HCT116 (cell line): ENCODE results near the gene TNIK. TPM values are rescaled to one million over a fixed set of nuclear protein-coding genes. Genes with fewer than 3 reads are reported as not detected.

Experiments used
- ATAC-seq: fragments of 200-7000 bp; cut with Tn5 transposase; 2 replicates; pipeline ENCODE4 v1.9.1; 2020; ENCODE audit warnings: mild to moderate bottlenecking, moderate library complexity
- BruUV-seq: library from RNA; stranded (reverse); fragments of 400-500 nt; replicated peaks from 2 replicates; lab custom pipeline; 2021; lab: Mats Ljungman, UMichigan
- CTCF ChIA-PET: fragments of 300-600 bp; sonication (Branson Sonifier 250); formaldehyde crosslinking; loops from one replicate; lab custom pipeline; 2021; ENCODE audit warnings: antibody characterized with exemption; lab: Charles Lee
- POLR2A ChIA-PET: fragments of 300-600, 350-600 bp; sonication (Branson Sonifier 250); formaldehyde crosslinking; loops from one replicate; lab custom pipeline; 2021; ENCODE audit warnings: antibody characterized with exemption; lab: Charles Lee
- RAD21 ChIA-PET, 2 experiments: fragments of 300-600 bp; sonication (Branson Sonifier 250); formaldehyde crosslinking; loops; one replicate each; lab custom pipeline; 2023; ENCODE audit warnings: low total read pairs in 2 of 2; ENCODE audit not compliant: uncharacterized antibody in 2 of 2, unreplicated experiment in 2 of 2, low non-redundant PET in 1 of 2; lab: Charles Lee
- DNase-seq: peaks from one replicate; pipeline ENCODE4 v3.0.0-alpha.2; 2010; ENCODE audit warnings: low read depth, low spot score
- H2AFZ ChIP-seq: fragments of 200-600 bp; shearing (Covaris generic), sonication (generic); 2 replicates; pipeline ENCODE4 v1.6.1; 2017; ENCODE audit warnings: low read depth, mixed run types, mixed read lengths, antibody characterized with exemption, low read length; ENCODE audit not compliant: poor library complexity, severe bottlenecking
- H3K27ac ChIP-seq: 2 replicates; pipeline ENCODE4 v1.5.1; 2012; ENCODE audit warnings: low read depth, low read length
- H3K27me3 ChIP-seq: fragments of 200-600 bp; sonication (generic); 2 replicates; pipeline ENCODE4 v1.6.1; 2016; ENCODE audit warnings: mixed run types, low read length, mixed read lengths; ENCODE audit not compliant: insufficient read depth
- H3K36me3 ChIP-seq, 2 experiments: fragments of 200-500 bp in 1 of 2; fragments of 200-600 bp in 1 of 2; sonication (Bioruptor generic) in 1 of 2; sonication (generic) in 1 of 2; 2 replicates each; pipeline versions ENCODE4 v1.5.1 to v1.6.1; 2014 to 2016; ENCODE audit warnings: low read length in 2 of 2, inconsistent platforms in 1 of 2, mixed read lengths in 1 of 2, mixed run types in 1 of 2; ENCODE audit not compliant: insufficient read depth in 2 of 2, control insufficient read depth in 1 of 2
- H3K4me1 ChIP-seq, 2 experiments: fragments of 200-600 bp in 1 of 2; sonication (generic) in 1 of 2; 2 replicates each; pipeline versions ENCODE4 v1.5.1 to v1.6.1; 2012 to 2017; ENCODE audit warnings: low read length in 2 of 2, inconsistent platforms in 1 of 2, mild to moderate bottlenecking in 1 of 2, mixed read lengths in 1 of 2, mixed run types in 1 of 2, moderate library complexity in 1 of 2; ENCODE audit not compliant: insufficient read depth in 2 of 2, control insufficient read depth in 1 of 2
- H3K4me2 ChIP-seq: fragments of 200-600 bp; sonication (generic); 2 replicates; pipeline ENCODE4 v1.6.1; 2017; ENCODE audit warnings: mixed run types, low read length, mixed read lengths
- H3K4me3 ChIP-seq, 2 experiments: fragments of 200-600 bp in 1 of 2; sonication (generic) in 1 of 2; replicated peaks in 1 of 2; 2 replicates each; pipeline ENCODE4 v1.5.1; 2011 to 2016; ENCODE audit warnings: low read length in 2 of 2, control low read depth in 1 of 2, low read depth in 1 of 2, mild to moderate bottlenecking in 1 of 2, mixed read lengths in 1 of 2, mixed run types in 1 of 2
- H3K79me2 ChIP-seq: fragments of 200-600 bp; sonication (generic); 2 replicates; pipeline ENCODE4 v1.6.1; 2017; ENCODE audit warnings: mild to moderate bottlenecking, mixed run types, low read length, moderate library complexity, mixed read lengths; ENCODE audit not compliant: insufficient read depth
- H3K9ac ChIP-seq: fragments of 200-600 bp; sonication (generic); 2 replicates; pipeline ENCODE4 v1.6.1; 2016; ENCODE audit warnings: low read length, mixed read lengths
- H3K9me2 ChIP-seq: fragments of 200-600 bp; sonication (generic), shearing (Covaris generic); 2 replicates; pipeline ENCODE4 v1.6.1; 2017; ENCODE audit warnings: mixed run types, mild to moderate bottlenecking, moderate library complexity; ENCODE audit not compliant: insufficient read depth
- H3K9me3 ChIP-seq, 2 experiments: fragments of 200-500 bp in 1 of 2; fragments of 200-600 bp in 1 of 2; sonication (Bioruptor generic) in 1 of 2; sonication (generic) in 1 of 2; 2 replicates each; pipeline ENCODE4 v1.6.1; 2014 to 2017; ENCODE audit warnings: low read length in 2 of 2, mixed read lengths in 2 of 2, inconsistent platforms in 1 of 2, low read depth in 1 of 2, mild to moderate bottlenecking in 1 of 2, mixed run types in 1 of 2, moderate library complexity in 1 of 2; ENCODE audit not compliant: control insufficient read depth in 1 of 2, insufficient read depth in 1 of 2
- H4K20me1 ChIP-seq: fragments of 200-600 bp; sonication (generic), shearing (Covaris generic); 2 replicates; pipeline ENCODE4 v1.6.1; 2017; ENCODE audit warnings: mixed run types, mild to moderate bottlenecking, moderate library complexity; ENCODE audit not compliant: insufficient read depth
- CBX3 ChIP-seq: IDR thresholded peaks from 2 replicates; pipeline ENCODE4 v1.6.1; 2012; ENCODE audit warnings: low read depth
- EGR1 ChIP-seq: IDR thresholded peaks from 2 replicates; pipeline ENCODE4 v1.6.1; 2012; ENCODE audit warnings: low read depth
- JUND ChIP-seq: IDR thresholded peaks from 2 replicates; pipeline ENCODE4 v1.6.1; 2012
- POLR2A ChIP-seq: IDR thresholded peaks from 2 replicates; pipeline ENCODE4 v1.7.0; 2011; ENCODE audit warnings: borderline replicate concordance; ENCODE audit not compliant: insufficient read depth, insufficient read length; ENCODE audit errors: extremely low read depth
- SP1 ChIP-seq: IDR thresholded peaks from 2 replicates; pipeline ENCODE4 v1.6.1; 2012; ENCODE audit warnings: low read depth
- YY1 ChIP-seq: IDR thresholded peaks from 2 replicates; pipeline ENCODE4 v1.6.1; 2011; ENCODE audit warnings: low read length, low read depth, moderate library complexity, mild to moderate bottlenecking; ENCODE audit not compliant: insufficient replicate concordance; ENCODE audit errors: extremely low read depth
- intact Hi-C: fragments of 100-400 bp; cut with micrococcal nuclease; formaldehyde crosslinking; loops from 2 replicates; pipeline ENCODE4 v1.10.0; 2022
- total RNA-seq: library from RNA; stranded (reverse); gene quantifications from one replicate; pipeline ENCODE4 v1.2.1, GENCODE V29; 2021; ENCODE audit not compliant: unreplicated experiment
- TF ChIP-seq, protein P1 (sequence below): IDR thresholded peaks from 2 replicates; pipeline ENCODE4 v1.6.1; 2012
- TF ChIP-seq, protein P2 (sequence below): IDR thresholded peaks from 2 replicates; pipeline ENCODE4 v1.6.1; 2011; ENCODE audit warnings: mild to moderate bottlenecking, low read length, moderate library complexity; ENCODE audit not compliant: insufficient replicate concordance; ENCODE audit errors: extremely low read depth

The TNIK gene
- total RNA-seq, 1 experiment from 2014 or later = 24.1 TPM

DNA sequence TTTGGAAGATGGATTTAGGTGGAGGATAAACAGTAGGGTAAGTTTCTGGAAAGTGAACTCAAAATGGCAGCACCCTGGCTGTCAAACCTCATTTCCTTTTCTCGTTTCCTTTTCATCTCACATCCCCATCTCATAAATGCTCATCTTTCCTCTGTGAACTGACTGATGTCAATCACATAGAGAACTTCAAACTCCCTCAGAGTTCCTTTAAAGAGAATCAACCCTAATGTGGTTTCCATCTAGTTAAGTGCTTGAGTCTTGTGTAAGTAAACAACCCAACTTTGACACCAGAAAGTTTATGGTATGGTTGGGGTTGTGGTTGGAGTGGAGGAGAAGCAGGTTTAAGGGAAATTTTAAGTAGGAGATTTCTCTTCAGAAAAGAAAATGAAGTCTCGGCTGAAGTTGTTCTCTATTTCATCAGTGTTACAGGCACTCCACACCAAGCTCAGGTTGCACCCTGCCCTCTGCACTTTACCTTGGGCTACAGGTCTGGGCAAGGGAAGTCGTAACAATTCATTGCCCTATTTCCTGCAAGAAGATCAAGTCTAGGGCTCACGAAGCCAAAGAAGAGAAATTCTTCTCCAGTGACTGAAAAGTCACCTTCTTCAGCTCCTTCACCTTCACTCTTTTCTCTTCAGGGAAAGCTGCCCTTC is 34.4 kb upstream of the TNIK start:
- Histone ChIP-seq H3K79me2 (no peaks in the 10 kb centered on the region), H3K36me3 (no peaks in the 10 kb centered on the region), H3K9ac (no peak overlapping the region), H2AFZ (no peak overlapping the region), H3K27ac (no peak overlapping the region), H3K4me3 (no peak overlapping the region), H3K27me3 (no peaks in the 10 kb centered on the region), H4K20me1 (no peaks in the 10 kb centered on the region), H3K4me1 (no peaks in the 10 kb centered on the region), H3K4me2 (no peak overlapping the region), H3K9me3 (no peaks in the 10 kb centered on the region), H3K9me2 (no peaks in the 10 kb centered on the region)
- POLR2A ChIA-PET = no interaction called here
- RAD21 ChIA-PET = no interaction called here
- ATAC-seq (no peak), DNase-seq (no peak)
- CTCF ChIA-PET = no interaction called here
- TF ChIP-seq, protein P1, sequence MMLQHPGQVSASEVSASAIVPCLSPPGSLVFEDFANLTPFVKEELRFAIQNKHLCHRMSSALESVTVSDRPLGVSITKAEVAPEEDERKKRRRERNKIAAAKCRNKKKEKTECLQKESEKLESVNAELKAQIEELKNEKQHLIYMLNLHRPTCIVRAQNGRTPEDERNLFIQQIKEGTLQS = no peak
- TF ChIP-seq JUND = no peak
- no peak for TF ChIP-seq POLR2A
- TF ChIP-seq EGR1 = no peak
- TF ChIP-seq, protein P2, sequence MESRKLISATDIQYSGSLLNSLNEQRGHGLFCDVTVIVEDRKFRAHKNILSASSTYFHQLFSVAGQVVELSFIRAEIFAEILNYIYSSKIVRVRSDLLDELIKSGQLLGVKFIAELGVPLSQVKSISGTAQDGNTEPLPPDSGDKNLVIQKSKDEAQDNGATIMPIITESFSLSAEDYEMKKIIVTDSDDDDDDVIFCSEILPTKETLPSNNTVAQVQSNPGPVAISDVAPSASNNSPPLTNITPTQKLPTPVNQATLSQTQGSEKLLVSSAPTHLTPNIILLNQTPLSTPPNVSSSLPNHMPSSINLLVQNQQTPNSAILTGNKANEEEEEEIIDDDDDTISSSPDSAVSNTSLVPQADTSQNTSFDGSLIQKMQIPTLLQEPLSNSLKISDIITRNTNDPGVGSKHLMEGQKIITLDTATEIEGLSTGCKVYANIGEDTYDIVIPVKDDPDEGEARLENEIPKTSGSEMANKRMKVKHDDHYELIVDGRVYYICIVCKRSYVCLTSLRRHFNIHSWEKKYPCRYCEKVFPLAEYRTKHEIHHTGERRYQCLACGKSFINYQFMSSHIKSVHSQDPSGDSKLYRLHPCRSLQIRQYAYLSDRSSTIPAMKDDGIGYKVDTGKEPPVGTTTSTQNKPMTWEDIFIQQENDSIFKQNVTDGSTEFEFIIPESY = no peak
- no peak for TF ChIP-seq YY1
- TF ChIP-seq CBX3 = no peak
- TF ChIP-seq SP1 = no peak
- intact Hi-C loops = no loop called here
- no TSS peak for BruUV-seq
